Mesothelial cell of epicardium (in vitro differentiated cells): ENCODE data around the gene COL19A1. TPM values are rescaled to one million over a fixed set of nuclear protein-coding genes. Genes with fewer than 3 reads are reported as not detected.

ENCODE experiments used
- DNase-seq, 2 experiments: peaks; one replicate each; pipeline ENCODE4 v3.0.0; 2021; ENCODE audit warnings: low spot score in 2 of 2; ENCODE audit not compliant: unreplicated experiment in 2 of 2
- H3K27ac Mint-ChIP-seq: 2 replicates; pipeline ENCODE4 v1.8.0; 2021; ENCODE audit warnings: mixed read lengths
- H3K27me3 Mint-ChIP-seq: 2 replicates; pipeline ENCODE4 v1.8.0; 2021; ENCODE audit warnings: low read depth, mixed read lengths
- H3K36me3 Mint-ChIP-seq: 2 replicates; pipeline ENCODE4 v1.8.0; 2021; ENCODE audit warnings: mixed read lengths
- H3K4me1 Mint-ChIP-seq: 2 replicates; pipeline ENCODE4 v1.8.0; 2021; ENCODE audit warnings: mixed read lengths
- H3K4me3 Mint-ChIP-seq: 2 replicates; pipeline ENCODE4 v1.8.0; 2021; ENCODE audit warnings: mild to moderate bottlenecking, moderate library complexity, mixed read lengths
- H3K9me3 Mint-ChIP-seq: 2 replicates; pipeline ENCODE4 v1.8.0; 2021; ENCODE audit warnings: mixed read lengths
- total RNA-seq: library from RNA; stranded (reverse); gene quantifications from 3 replicates; pipeline ENCODE4 v1.2.1, GENCODE V29; 2021
- TF ChIP-seq, protein P1 (sequence below): fragments of 200-600 bp; sonication (generic); IDR thresholded peaks from one replicate; pipeline ENCODE4 v1.5.0; 2021; ENCODE audit warnings: antibody characterized with exemption; ENCODE audit not compliant: unreplicated experiment

Gene COL19A1
- total RNA-seq, 1 donor from 2014 or later, result 0.25 TPM

DNA sequence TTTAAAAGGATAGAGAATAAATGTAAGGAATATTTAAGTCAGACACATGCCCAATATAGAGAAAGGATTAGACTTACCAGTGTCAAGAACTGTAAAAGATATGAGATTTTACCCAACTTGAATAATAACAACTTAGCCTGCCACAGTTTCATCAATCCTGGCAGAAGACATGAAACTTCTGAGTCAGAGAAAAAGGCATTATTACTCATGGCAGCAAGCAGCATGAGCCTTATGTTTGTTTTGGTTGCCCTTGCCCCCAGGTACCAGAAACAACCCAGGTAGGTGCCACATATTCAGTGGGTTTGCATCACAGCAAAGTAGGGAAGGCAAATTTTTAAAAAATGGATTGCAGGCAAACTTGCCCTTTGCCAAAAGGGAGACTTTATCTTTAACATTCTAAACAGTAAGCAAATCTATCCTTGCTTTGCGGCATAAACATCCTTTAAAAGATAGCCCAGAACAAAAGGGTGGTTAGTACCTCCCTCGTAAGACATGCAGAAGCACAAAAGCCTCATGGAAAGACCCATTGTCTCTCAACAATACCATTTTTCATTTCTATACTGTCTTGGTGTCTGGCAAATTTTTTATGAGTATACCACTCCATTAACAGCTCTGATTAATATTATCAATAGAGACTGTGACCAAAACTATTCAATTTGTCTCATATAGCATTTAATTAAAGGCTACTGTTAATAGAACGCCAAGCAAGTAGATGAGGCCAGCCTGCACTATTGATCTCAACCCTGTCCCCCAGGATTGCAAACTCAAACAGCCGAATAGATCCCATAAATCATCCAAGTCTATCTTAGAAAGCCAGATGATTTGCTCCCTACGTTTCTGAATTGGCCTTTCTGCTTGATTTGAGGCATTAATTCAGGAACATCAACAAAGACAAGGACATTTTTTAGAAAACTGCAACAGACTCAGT is 185.1 kb downstream of the COL19A1 start:
- Mint-ChIP-seq H3K4me1 (peaks cover 3% of the 10 kb centered on the region), H3K4me3 (no peak overlapping the region), H3K27me3 (peaks cover 3% of the 10 kb centered on the region), H3K9me3 (no peaks in the 10 kb centered on the region), H3K27ac (no peak overlapping the region), H3K36me3 (no peaks in the 10 kb centered on the region)
- DNase-seq, result no peak
- TF ChIP-seq, protein P1, sequence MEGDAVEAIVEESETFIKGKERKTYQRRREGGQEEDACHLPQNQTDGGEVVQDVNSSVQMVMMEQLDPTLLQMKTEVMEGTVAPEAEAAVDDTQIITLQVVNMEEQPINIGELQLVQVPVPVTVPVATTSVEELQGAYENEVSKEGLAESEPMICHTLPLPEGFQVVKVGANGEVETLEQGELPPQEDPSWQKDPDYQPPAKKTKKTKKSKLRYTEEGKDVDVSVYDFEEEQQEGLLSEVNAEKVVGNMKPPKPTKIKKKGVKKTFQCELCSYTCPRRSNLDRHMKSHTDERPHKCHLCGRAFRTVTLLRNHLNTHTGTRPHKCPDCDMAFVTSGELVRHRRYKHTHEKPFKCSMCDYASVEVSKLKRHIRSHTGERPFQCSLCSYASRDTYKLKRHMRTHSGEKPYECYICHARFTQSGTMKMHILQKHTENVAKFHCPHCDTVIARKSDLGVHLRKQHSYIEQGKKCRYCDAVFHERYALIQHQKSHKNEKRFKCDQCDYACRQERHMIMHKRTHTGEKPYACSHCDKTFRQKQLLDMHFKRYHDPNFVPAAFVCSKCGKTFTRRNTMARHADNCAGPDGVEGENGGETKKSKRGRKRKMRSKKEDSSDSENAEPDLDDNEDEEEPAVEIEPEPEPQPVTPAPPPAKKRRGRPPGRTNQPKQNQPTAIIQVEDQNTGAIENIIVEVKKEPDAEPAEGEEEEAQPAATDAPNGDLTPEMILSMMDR, result no peak

DNA sequence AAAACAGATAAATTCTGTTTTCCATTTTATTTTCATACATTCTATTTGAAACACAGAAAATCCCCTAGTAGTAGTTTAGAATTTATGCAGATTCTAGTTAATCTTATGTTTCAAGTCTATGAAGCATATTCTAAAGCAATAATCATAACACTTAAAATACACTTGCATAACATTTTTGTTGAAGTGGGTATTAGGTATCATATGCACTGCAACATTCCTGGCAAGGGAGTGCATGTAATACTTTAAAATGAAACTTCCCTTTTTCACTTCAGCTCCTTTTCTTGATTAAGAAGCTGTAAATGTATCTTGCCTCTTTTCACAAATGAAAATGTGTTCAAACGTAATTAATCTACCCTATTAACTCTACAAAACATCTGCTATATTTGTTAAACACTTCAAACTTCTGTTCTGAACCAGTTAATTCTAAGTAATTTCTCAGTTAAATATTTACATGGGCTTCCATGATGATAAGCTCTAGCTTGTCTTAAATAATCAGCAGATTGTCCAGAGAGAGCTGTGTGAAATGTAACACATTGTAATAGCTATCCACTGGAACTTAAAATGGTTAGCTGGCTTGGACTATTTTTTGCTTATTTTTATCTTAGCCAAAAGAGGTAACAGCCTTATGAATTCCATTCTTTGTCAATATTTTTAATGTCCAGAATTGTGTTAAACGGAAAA is 192.8 kb downstream of the COL19A1 start:
- no peak overlapping the region for H3K4me3 Mint-ChIP-seq
- no peak for DNase-seq
- H3K27ac Mint-ChIP-seq, result no peak overlapping the region
- peaks cover 17% of the 10 kb centered on the region for H3K27me3 Mint-ChIP-seq
- TF ChIP-seq, protein P1, result no peak
- peaks cover 11% of the 10 kb centered on the region for H3K4me1 Mint-ChIP-seq
- H3K9me3 Mint-ChIP-seq, result no peaks in the 10 kb centered on the region
- H3K36me3 Mint-ChIP-seq, result no peaks in the 10 kb centered on the region

DNA sequence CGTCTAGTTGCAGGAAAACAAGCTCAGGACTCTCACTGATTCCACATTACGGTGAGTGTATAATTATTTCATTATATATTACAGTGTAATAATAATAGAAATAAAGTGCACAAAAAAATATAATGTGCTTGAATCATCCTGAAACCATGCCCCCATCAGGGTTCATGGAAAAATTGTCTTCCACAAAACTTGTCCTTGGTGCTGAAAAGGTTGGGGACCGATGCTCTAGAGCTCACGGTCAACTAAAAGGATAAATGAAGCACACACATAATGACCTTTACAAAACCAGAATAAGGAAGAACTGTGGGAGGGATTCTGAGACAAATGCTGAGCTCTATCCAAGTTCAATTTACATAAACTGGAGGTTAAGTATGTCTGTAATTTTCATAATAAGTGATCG is 194.3 kb downstream of the COL19A1 start:
- Mint-ChIP-seq H3K9me3 (no peaks in the 10 kb centered on the region), H3K27ac (no peak overlapping the region), H3K4me1 (peaks cover 11% of the 10 kb centered on the region), H3K27me3 (peaks cover 20% of the 10 kb centered on the region), H3K36me3 (no peaks in the 10 kb centered on the region), H3K4me3 (no peak overlapping the region)
- TF ChIP-seq, protein P1, result no peak
- DNase-seq, result no peak

DNA sequence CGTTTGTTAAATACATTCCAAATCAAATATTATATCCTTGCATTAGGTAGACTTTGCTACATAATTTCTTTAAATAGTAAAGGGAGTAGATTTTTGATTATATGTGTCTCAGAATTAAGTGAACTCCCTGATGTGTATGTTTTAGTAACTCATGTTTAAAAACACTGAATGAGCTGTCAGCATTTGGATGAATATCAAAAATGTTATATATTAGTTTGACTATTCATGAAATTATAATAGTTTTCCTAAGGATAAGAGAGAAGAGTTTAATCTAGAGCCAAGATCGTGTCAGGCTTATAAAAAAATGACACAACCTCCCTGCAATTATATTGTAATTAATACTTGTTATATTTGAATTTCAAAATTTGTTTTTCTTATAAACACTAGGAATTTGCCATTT is 195.2 kb downstream of the COL19A1 start:
- DNase-seq, result no peak
- Mint-ChIP-seq H3K9me3 (no peaks in the 10 kb centered on the region), H3K36me3 (no peaks in the 10 kb centered on the region), H3K4me1 (peaks cover 11% of the 10 kb centered on the region), H3K4me3 (no peak overlapping the region), H3K27me3 (peaks cover 16% of the 10 kb centered on the region), H3K27ac (no peak overlapping the region)
- TF ChIP-seq, protein P1, result no peak

DNA sequence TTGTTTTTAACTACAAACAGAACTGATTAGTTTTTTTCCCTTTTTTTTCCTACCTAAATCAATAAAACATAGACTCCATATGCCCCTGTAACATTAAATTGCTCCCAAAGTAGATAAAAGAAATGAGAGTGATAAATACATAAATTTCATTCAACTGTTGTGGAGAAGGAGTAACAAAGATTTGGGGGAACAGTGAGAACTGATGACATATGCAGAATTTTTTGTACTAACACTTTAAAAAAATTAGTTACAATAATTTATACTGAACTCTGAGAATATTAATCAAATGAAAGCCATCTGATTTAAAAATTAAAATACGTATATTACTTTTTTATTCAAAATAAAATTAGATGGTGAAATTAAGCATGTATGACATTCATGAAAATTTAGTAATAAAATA is 195.7 kb downstream of the COL19A1 start:
- no peaks in the 10 kb centered on the region for H3K9me3 Mint-ChIP-seq
- H3K36me3 Mint-ChIP-seq, result no peaks in the 10 kb centered on the region
- H3K4me3 Mint-ChIP-seq, result no peak overlapping the region
- no peak overlapping the region for H3K27ac Mint-ChIP-seq
- TF ChIP-seq, protein P1, result no peak
- peaks cover 18% of the 10 kb centered on the region for H3K27me3 Mint-ChIP-seq
- no peak for DNase-seq
- peaks cover 11% of the 10 kb centered on the region for H3K4me1 Mint-ChIP-seq
